ENCODE data around the gene ZNF821. TPM values are rescaled to one million over a fixed set of nuclear protein-coding genes. Genes with fewer than 3 reads are reported as not detected.

Gene ZNF821
- total RNA-seq, 4 donors from 2014 or later, result 16.5 to 22.0 (median 19.3) TPM

DNA sequence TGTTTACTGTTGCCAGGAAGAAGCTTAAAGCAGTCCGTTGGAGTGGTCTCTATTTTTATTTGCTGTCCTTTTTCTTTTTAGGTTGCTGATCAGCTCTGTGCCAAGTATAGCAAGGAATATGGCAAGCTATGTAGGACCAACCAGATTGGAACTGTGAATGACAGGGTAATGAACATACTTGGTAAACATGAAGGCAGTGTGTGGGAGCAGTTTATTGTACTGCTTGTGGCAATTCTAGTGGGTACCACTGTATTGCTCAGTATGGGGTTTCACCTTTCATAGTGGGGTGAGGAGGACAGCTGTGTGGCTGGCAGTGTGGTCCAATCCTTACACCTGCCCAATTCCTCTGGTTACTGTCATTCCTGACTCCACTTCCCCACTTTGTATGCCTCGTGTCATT, 36.7 kb upstream of the ZNF821 start:
- Histone ChIP-seq H3K36me3 (peaks cover 0 to 99% (median 4%) of the 10 kb centered on the region in 3 donors), H3K9me3 (no peaks in the 10 kb centered on the region), H3K27ac (no peak overlapping the region), H3K4me3 (no peak overlapping the region), H3K27me3 (no peaks in the 10 kb centered on the region), H3K4me1 (peaks cover 0 to 5% (median 0%) of the 10 kb centered on the region in 4 donors)
- DNase-seq, result no peak
- TF ChIP-seq CTCF (IDR thresholded peaks at IDR 0.05) (no peak), POLR2A (IDR thresholded peaks at IDR 0.05) (no peak)

DNA sequence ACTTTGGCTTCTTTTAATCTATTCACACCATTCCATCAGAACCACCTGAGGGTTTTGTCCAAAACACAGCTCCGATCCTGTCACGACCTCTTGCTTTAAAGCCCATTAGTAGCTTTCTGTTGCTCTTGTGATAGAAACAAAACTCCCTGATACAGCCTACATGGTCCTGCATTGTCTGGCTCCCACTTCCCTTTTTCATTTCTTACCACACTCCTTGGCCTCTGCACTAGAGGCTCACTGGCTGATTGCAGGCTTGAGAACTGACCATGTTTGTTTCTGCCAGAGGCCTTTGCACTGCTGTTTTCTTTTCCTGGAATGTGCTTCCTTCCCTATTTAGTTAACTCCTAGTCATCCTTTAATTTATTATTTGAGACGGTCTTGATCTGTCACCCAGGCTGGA, 35.1 kb upstream of the ZNF821 start:
- H3K4me3 ChIP-seq, result no peak overlapping the region
- peaks cover 0 to 19% (median 0%) of the 10 kb centered on the region in 4 donors for H3K4me1 ChIP-seq
- TF ChIP-seq CTCF (IDR thresholded peaks at IDR 0.05) (no peak), POLR2A (IDR thresholded peaks at IDR 0.05) (no peak)
- no peak for DNase-seq
- H3K27me3 ChIP-seq, result no peaks in the 10 kb centered on the region
- H3K36me3 ChIP-seq, result peaks cover 0 to 88% (median 1%) of the 10 kb centered on the region in 3 donors
- H3K27ac ChIP-seq, result no peak overlapping the region
- H3K9me3 ChIP-seq, result no peaks in the 10 kb centered on the region

DNA sequence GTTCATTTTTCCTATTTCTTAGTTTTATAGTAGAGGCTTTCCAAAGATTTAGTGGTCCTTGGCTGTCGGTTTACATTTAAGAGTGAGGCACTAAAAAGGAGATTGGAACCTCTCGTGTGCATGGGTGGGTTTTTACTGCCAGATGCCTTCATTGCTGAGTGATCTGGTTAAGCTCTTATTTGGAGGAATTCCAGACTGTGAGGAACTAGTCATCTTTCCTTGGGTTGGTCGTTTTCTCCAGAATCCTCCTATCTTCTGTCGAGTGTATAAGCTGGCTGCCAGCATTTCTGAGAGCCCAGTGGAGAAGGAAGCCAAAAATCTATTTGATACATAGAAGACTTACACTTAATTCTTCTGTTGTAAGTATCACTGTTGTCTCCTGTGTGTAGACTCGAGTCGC, 33.9 kb upstream of the ZNF821 start:
- Histone ChIP-seq H3K27ac (no peak overlapping the region), H3K4me1 (peaks cover 0 to 25% (median 0%) of the 10 kb centered on the region in 4 donors), H3K4me3 (no peak overlapping the region), H3K9me3 (no peaks in the 10 kb centered on the region), H3K36me3 (peaks cover 0 to 76% (median 0%) of the 10 kb centered on the region in 3 donors), H3K27me3 (no peaks in the 10 kb centered on the region)
- no peak for TF ChIP-seq CTCF (IDR thresholded peaks at IDR 0.05)
- TF ChIP-seq POLR2A (IDR thresholded peaks at IDR 0.05), result no peak
- DNase-seq, result no peak

DNA sequence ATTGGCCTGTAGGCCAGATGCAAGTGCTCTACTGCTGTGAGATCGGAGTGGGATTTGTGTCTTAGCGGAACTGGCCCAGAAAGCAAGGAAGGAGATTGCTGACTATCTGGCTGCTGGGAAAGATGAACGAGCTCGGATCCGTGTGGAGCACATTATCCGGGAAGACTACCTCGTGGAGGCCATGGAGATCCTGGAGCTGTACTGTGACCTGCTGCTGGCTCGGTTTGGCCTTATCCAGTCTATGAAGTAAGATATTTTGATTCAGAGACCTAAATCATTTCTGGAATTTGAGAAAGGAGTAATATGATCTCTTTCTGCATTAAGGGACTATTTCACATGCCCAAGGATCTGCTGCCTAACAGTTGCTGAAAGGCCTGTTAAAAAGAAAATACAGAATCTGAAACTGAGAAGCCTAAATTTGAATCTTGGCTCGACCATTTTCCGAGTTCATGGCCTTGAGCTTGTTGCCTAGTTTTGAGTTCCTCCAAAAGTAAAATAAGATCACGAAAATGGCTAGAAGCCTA, 32.5 kb upstream of the ZNF821 start:
- DNase-seq, result no peak
- Histone ChIP-seq H3K4me1 (peaks cover 0 to 27% (median 0%) of the 10 kb centered on the region in 4 donors), H3K4me3 (no peak overlapping the region), H3K27me3 (no peaks in the 10 kb centered on the region), H3K36me3 (peaks cover 0 to 68% (median 0%) of the 10 kb centered on the region in 3 donors), H3K9me3 (no peaks in the 10 kb centered on the region), H3K27ac (no peak overlapping the region)
- TF ChIP-seq POLR2A (IDR thresholded peaks at IDR 0.05) (no peak), CTCF (IDR thresholded peaks at IDR 0.05) (no peak)

GRCh38 chr16:71915350-71915749, 31.4 kb upstream of the ZNF821 start:
- H3K9me3 ChIP-seq, result no peaks in the 10 kb centered on the region
- H3K27me3 ChIP-seq, result no peaks in the 10 kb centered on the region
- no peak overlapping the region for H3K27ac ChIP-seq
- no peak overlapping the region for H3K4me3 ChIP-seq
- H3K4me1 ChIP-seq, result peaks cover 0 to 37% (median 4%) of the 10 kb centered on the region in 4 donors
- no peak for TF ChIP-seq POLR2A (IDR thresholded peaks at IDR 0.05)
- TF ChIP-seq CTCF (IDR thresholded peaks at IDR 0.05), result no peak
- no peak for DNase-seq
- peaks cover 0 to 57% (median 0%) of the 10 kb centered on the region in 3 donors for H3K36me3 ChIP-seq

Data from Peyer's patch (tissue), 4 donors.